Adrenal gland (tissue), 12 donors: ENCODE results near the gene USP49. TPM values are rescaled to one million over a fixed set of nuclear protein-coding genes. Genes with fewer than 3 reads are reported as not detected.

ENCODE experiments used
- DNase-seq, 7 donors: peaks; one replicate each; pipeline ENCODE4 v3.0.0-alpha.2; 2019 to 2020
- H3K27ac ChIP-seq, 5 donors: fragments of 200-600 bp; sonication (generic) in 4 of 5; 1 replicate in 3 of 5; 2 replicates in 2 of 5; pipeline versions ENCODE4 v1.5.1 to v1.8.0; 2016 to 2020; ENCODE audit warnings: mild to moderate bottlenecking in 1 of 5
- H3K27me3 ChIP-seq: fragments of 200-600 bp; 2 replicates; pipeline ENCODE4 v1.8.0; 2021
- H3K36me3 ChIP-seq, 2 donors: fragments of 200-600 bp; replicated peaks in 1 of 2; 1 replicate in 1 of 2; 2 replicates in 1 of 2; pipeline versions ENCODE4 v1.5.1 to v1.8.0; 2018 to 2022
- H3K4me1 ChIP-seq, 2 donors: fragments of 200-600 bp; replicated peaks in 1 of 2; 1 replicate in 1 of 2; 2 replicates in 1 of 2; pipeline versions ENCODE4 v1.5.1 to v1.8.0; 2018 to 2021
- H3K4me3 ChIP-seq, 4 donors: fragments of 200-600 bp; sonication (generic) in 3 of 4; one replicate each; pipeline ENCODE4 v1.5.1; 2016 to 2018
- H3K9me3 ChIP-seq, 3 donors: fragments of 200-600 bp; sonication (generic) in 1 of 3; replicated peaks in 1 of 3; 1 replicate in 2 of 3; 2 replicates in 1 of 3; pipeline versions ENCODE4 v1.5.1 to v1.8.0; 2016 to 2021
- CTCF ChIP-seq, 6 experiments: fragments of 450-650 bp in 4 of 6; fragments of 200-600 bp in 2 of 6; sonication (generic) in 1 of 6; IDR thresholded peaks; 1 replicate in 5 of 6; 2 replicates in 1 of 6; pipeline versions ENCODE4 v1.5.1 to v1.8.0; 2016 to 2021; ENCODE audit warnings: antibody characterized with exemption in 6 of 6, mild to moderate bottlenecking in 2 of 6, moderate library complexity in 1 of 6
- POLR2A ChIP-seq, 2 donors: fragments of 450-650 bp; IDR thresholded peaks; one replicate each; pipeline ENCODE4 v1.6.1; 2017; ENCODE audit warnings: antibody characterized with exemption in 2 of 2, mild to moderate bottlenecking in 2 of 2, moderate library complexity in 1 of 2
- WGBS, 4 donors: extraction: QIAGEN DNeasy Blood & Tissue Kit in 2 of 4; methylation state at CpG; one replicate each; pipeline versions ENCODE4 v1.1.5 to v1.1.7; 2013 to 2017; 5-methylcytosine and 5-hydroxymethylcytosine counted together
- intact Hi-C, 2 donors: fragments of 100-400 bp; cut with DNase I; formaldehyde crosslinking; loops; one replicate each; pipeline versions ENCODE4 v1.14.1 to v1.15.0; 2022 to 2023
- polyA plus RNA-seq, 3 donors: library from polyadenylated mRNA; stranded (reverse); fragments of 200-250 nt in 2 of 3; fragments of 350-450 nt in 1 of 3; fragmentation: Illumina TruSeq in 1 of 3; extraction: RNeasy Lipid Tissue Mini Kit (QIAGEN cat#74804) in 1 of 3; gene quantifications; one replicate each; pipeline ENCODE4 v1.2.3, GENCODE V29; 2013 to 2014
- total RNA-seq, 9 donors: library from RNA; depleted of rRNA in 4 of 9; stranded (reverse); fragments of >200 nt in 4 of 9; fragments of 120-200 nt in 1 of 9; fragmentation: NEBNext Ultra II Directional in 1 of 9; extraction: Animal tissue kit (Norgen Biotek cat#: 25700) in 1 of 9; gene quantifications; one replicate each; pipeline versions ENCODE4 v1.1.0 to v1.2.4, GENCODE V29; 2013 to 2023
- donor health status: healthy with polysubstance abuse.
- donor health status: Bipolar disorder and iron deficiency.
- donor health status: DM: yes; HTN: yes; CAD: no.
- donor health status: DM: no; HTN: no; CAD: no.
- donor health status: DM: no; HTN: no; CAD: no.
- donor health status: DM: yes; HTN: yes; CAD: no.

USP49 gene
- total and polyA plus RNA-seq, 12 donors = 1.5 to 6.2 (median 3.4) TPM

GRCh38 chr6:41757931-41758640 is 137.1 kb downstream of the USP49 start:
- no peak overlapping the region for H3K4me3 ChIP-seq
- intact Hi-C loops = no loop called here
- H3K27ac ChIP-seq = no peak overlapping the region
- TF ChIP-seq CTCF (IDR thresholded peaks at IDR 0.05) = no peak
- TF ChIP-seq POLR2A (IDR thresholded peaks at IDR 0.05) = no peak
- DNase-seq = no peak
- no peaks in the 10 kb centered on the region for H3K27me3 ChIP-seq
- 70 to 88% (median 77%) methylated on average over 5 to 8 of the region's 8 CpGs for WGBS, 4 donors
- no peaks in the 10 kb centered on the region for H3K4me1 ChIP-seq
- no peaks in the 10 kb centered on the region for H3K36me3 ChIP-seq
- no peaks in the 10 kb centered on the region for H3K9me3 ChIP-seq

- Histone ChIP-seq H3K4me1 (no peaks in the 10 kb centered on the region), H3K4me3 (no peak overlapping the region), H3K27me3 (no peaks in the 10 kb centered on the region), H3K36me3 (no peaks in the 10 kb centered on the region), H3K9me3 (no peaks in the 10 kb centered on the region), H3K27ac (no peak overlapping the region)
- TF ChIP-seq CTCF (IDR thresholded peaks at IDR 0.05) = no peak
- no peak for TF ChIP-seq POLR2A (IDR thresholded peaks at IDR 0.05)
- 80 to 100% (median 92%) methylated on average over 1 to 6 of the region's 6 CpGs for WGBS, 4 donors
- no peak for DNase-seq
- intact Hi-C loops = no loop called here
These were observed 137.9 kb downstream of the USP49 start for GRCh38 chr6:41757271-41757670.

- Histone ChIP-seq H3K36me3 (no peaks in the 10 kb centered on the region), H3K27me3 (no peaks in the 10 kb centered on the region), H3K4me3 (no peak overlapping the region), H3K4me1 (no peaks in the 10 kb centered on the region), H3K27ac (no peak overlapping the region), H3K9me3 (no peaks in the 10 kb centered on the region)
- no peak for TF ChIP-seq CTCF (IDR thresholded peaks at IDR 0.05)
- no peak for TF ChIP-seq POLR2A (IDR thresholded peaks at IDR 0.05)
- DNase-seq = no peak
- intact Hi-C loops = no loop called here
- WGBS, 4 donors = 69 to 93% (median 73%) methylated on average over 2 to 13 of the region's 13 CpGs
These were observed 138.8 kb downstream of the USP49 start for GRCh38 chr6:41756354-41756753.

GRCh38 chr6:41755895-41756294 is 139.3 kb downstream of the USP49 start:
- WGBS, 4 donors = 72 to 100% (median 80%) methylated on average over 2 to 4 of the region's 4 CpGs
- no peak overlapping the region for H3K4me3 ChIP-seq
- H3K27ac ChIP-seq = no peak overlapping the region
- no peaks in the 10 kb centered on the region for H3K9me3 ChIP-seq
- DNase-seq = no peak
- no peaks in the 10 kb centered on the region for H3K4me1 ChIP-seq
- H3K36me3 ChIP-seq = no peaks in the 10 kb centered on the region
- intact Hi-C loops = no loop called here
- no peak for TF ChIP-seq POLR2A (IDR thresholded peaks at IDR 0.05)
- no peak for TF ChIP-seq CTCF (IDR thresholded peaks at IDR 0.05)
- no peaks in the 10 kb centered on the region for H3K27me3 ChIP-seq
